GM12873 (cell line): ENCODE data around the gene TENM4.

Experiments used
- CTCF ChIP-seq: IDR thresholded peaks from 2 replicates; pipeline ENCODE4 v1.5.1; 2012; ENCODE audit warnings: low read depth, mild to moderate bottlenecking, moderate library complexity, low read length, control low read depth; ENCODE audit not compliant: insufficient read depth; ENCODE audit errors: missing control alignments

Gene TENM4

GRCh38 chr11:78982473-78982872, 458.4 kb downstream of the TENM4 start:
- no peak for TF ChIP-seq CTCF

GRCh38 chr11:78981153-78981552, 459.7 kb downstream of the TENM4 start:
- no peak for TF ChIP-seq CTCF

GRCh38 chr11:78978831-78979230, 462.0 kb downstream of the TENM4 start:
- TF ChIP-seq CTCF: no peak

- TF ChIP-seq CTCF: no peak
These were observed 463.8 kb downstream of the TENM4 start for GRCh38 chr11:78977009-78977408.

GRCh38 chr11:78975081-78975480, 465.7 kb downstream of the TENM4 start:
- TF ChIP-seq CTCF: no peak

- no peak for TF ChIP-seq CTCF
These were observed 467.0 kb downstream of the TENM4 start for GRCh38 chr11:78973876-78974275.

- TF ChIP-seq CTCF: no peak
These were observed 468.2 kb downstream of the TENM4 start for GRCh38 chr11:78972590-78972989.
